Central memory CD4-positive, alpha-beta T cell (primary cell): ENCODE results near the gene PCSK1.
"Not testable (repeated sequence)": the region's sequence is repeated elsewhere in the genome, so short reads cannot be mapped to it uniquely, and the experiment has no call there.

ENCODE experiments used
- DNase-seq: peaks from one replicate; pipeline ENCODE4 v3.0.0; 2022

PCSK1 gene

GRCh38 chr5:96367337-96367736 lies 65.7 kb downstream of the PCSK1 start:
- not testable (repeated sequence) for DNase-seq

GRCh38 chr5:96354237-96354636 lies 78.8 kb downstream of the PCSK1 start:
- no peak for DNase-seq

- DNase-seq, result no peak
Measured at GRCh38 chr5:96353220-96353619, 79.8 kb downstream of the PCSK1 start.

- DNase-seq, result no peak
Measured at GRCh38 chr5:96350678-96351077, 82.4 kb downstream of the PCSK1 start.

- DNase-seq, result no peak
Measured at GRCh38 chr5:96348536-96348935, 84.5 kb downstream of the PCSK1 start.

GRCh38 chr5:96347502-96348292 lies 85.4 kb downstream of the PCSK1 start:
- no peak for DNase-seq

GRCh38 chr5:96344678-96345577 lies 88.1 kb downstream of the PCSK1 start:
- DNase-seq, result peak; percentile 66

GRCh38 chr5:96343094-96343493 lies 90.0 kb downstream of the PCSK1 start:
- no peak for DNase-seq

GRCh38 chr5:96342581-96342980 lies 90.5 kb downstream of the PCSK1 start:
- DNase-seq, result no peak
